Left lung (tissue), 10 donors: ENCODE results near the gene MYOT. TPM values are rescaled to one million over a fixed set of nuclear protein-coding genes. Genes with fewer than 3 reads are reported as not detected.

Source experiments
- ATAC-seq: fragments of 200-7000 bp; cut with Tn5 transposase; one replicate; pipeline ENCODE4 v1.9.1; 2020; ENCODE audit warnings: moderate library complexity
- DNase-seq, 4 donors: peaks; one replicate each; pipeline ENCODE4 v3.0.0-alpha.2; 2013 to 2020
- H3K27ac ChIP-seq, 2 donors: fragments of 200-600 bp; sonication (generic) in 1 of 2; one replicate each; pipeline versions ENCODE4 v1.5.0 to v1.8.0; 2020 to 2021
- H3K27me3 ChIP-seq, 2 donors: fragments of 200-600 bp; sonication (generic) in 1 of 2; one replicate each; pipeline versions ENCODE4 v1.5.0 to v1.8.0; 2020 to 2021
- H3K36me3 ChIP-seq, 2 donors: fragments of 200-600 bp; sonication (generic) in 1 of 2; one replicate each; pipeline versions ENCODE4 v1.5.0 to v1.8.0; 2020 to 2021
- H3K4me1 ChIP-seq, 2 donors: fragments of 200-600 bp; one replicate each; pipeline ENCODE4 v1.8.0; 2021
- H3K4me3 ChIP-seq, 2 donors: fragments of 200-600 bp; sonication (generic) in 1 of 2; one replicate each; pipeline versions ENCODE4 v1.5.0 to v1.8.0; 2020 to 2021; ENCODE audit warnings: mild to moderate bottlenecking in 1 of 2
- H3K9me3 ChIP-seq, 2 donors: fragments of 200-600 bp; sonication (generic) in 1 of 2; one replicate each; pipeline versions ENCODE4 v1.5.0 to v1.8.0; 2020 to 2021
- CTCF ChIP-seq, 2 donors: fragments of 200-600 bp; sonication (generic) in 1 of 2; IDR thresholded peaks; one replicate each; pipeline versions ENCODE4 v1.5.0 to v1.8.0; 2021; ENCODE audit warnings: antibody characterized with exemption in 2 of 2
- intact Hi-C, 2 donors: fragments of 100-400 bp; cut with DNase I; formaldehyde crosslinking; loops; one replicate each; pipeline versions ENCODE4 v1.11.2 to v1.14.2; 2022
- polyA plus RNA-seq, 6 donors: library from polyadenylated mRNA; unstranded; fragments of 120-200 nt; gene quantifications; one replicate each; pipeline ENCODE4 v1.2.1, GENCODE V29; 2013; ENCODE audit not compliant: insufficient read length in 6 of 6
- total RNA-seq, 2 donors: library from RNA; stranded (reverse); fragmentation: NEBNext Ultra II Directional; extraction: Animal tissue kit (Norgen Biotek cat#: 25700); gene quantifications; one replicate each; pipeline ENCODE4 v1.2.1, GENCODE V29; 2021
- donor health status: DM: no; HTN: yes; CAD: no.
- donor health status: DM: no; HTN: no; CAD: no.

Gene MYOT
- total and polyA plus RNA-seq, 8 donors = 0.52 to 2.0 (median 1.2) TPM; not detected in 1

DNA sequence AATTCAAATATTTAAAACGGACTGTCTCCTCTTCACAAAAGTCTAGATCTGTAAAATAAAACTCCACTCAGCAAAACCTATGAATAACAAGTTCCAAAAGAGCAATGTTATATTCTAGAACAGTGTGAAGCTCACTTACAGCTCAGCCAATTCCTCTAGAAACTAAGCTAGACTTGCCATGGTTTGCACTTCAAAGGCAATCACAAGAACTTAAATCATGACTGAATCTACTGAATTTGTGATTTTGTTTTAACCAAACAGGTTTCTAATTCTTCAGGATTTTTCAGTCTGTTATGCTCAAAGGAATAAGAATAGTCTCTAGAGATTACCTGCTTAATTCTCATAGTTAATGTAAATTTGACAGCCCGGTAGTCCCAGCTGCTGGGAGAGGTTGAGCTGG is 20.2 kb downstream of the MYOT start:
- Histone ChIP-seq H3K4me1 (peaks cover 4 to 12% of the 10 kb centered on the region in 2 donors), H3K9me3 (no peaks in the 10 kb centered on the region), H3K27ac (no peak overlapping the region), H3K36me3 (no peaks in the 10 kb centered on the region), H3K27me3 (peaks cover 0 to 8% of the 10 kb centered on the region in 2 donors), H3K4me3 (no peak overlapping the region)
- TF ChIP-seq CTCF (IDR thresholded peaks at IDR 0.05) = no peak
- intact Hi-C loops = no loop called here
- DNase-seq (no peak), ATAC-seq (no peak)

- no peaks in the 10 kb centered on the region for H3K9me3 ChIP-seq
- peaks cover 0 to 8% of the 10 kb centered on the region in 2 donors for H3K27me3 ChIP-seq
- no peak for TF ChIP-seq CTCF (IDR thresholded peaks at IDR 0.05)
- DNase-seq (peak in 1 of 4 donors; percentile 1), ATAC-seq (no peak)
- peak overlapping the region; percentile 40 to 42 for H3K4me3 ChIP-seq
- H3K27ac ChIP-seq = peak overlapping the region; percentile 64 to 75
- intact Hi-C loops = no loop called here
- no peaks in the 10 kb centered on the region for H3K36me3 ChIP-seq
- H3K4me1 ChIP-seq = peaks cover 4 to 12% of the 10 kb centered on the region in 2 donors
Observed at GRCh38 chr5:137888466-137888862, 20.8 kb downstream of the MYOT start.

- Histone ChIP-seq H3K9me3 (no peaks in the 10 kb centered on the region), H3K4me1 (peaks cover 4 to 12% of the 10 kb centered on the region in 2 donors)
- intact Hi-C loops = no loop called here
Observed at GRCh38 chr5:137888863-137889759, 21.5 kb downstream of the MYOT start, which contains the start of gene PKD2L2. Gene PKD2L2 (plus strand): TSS chr5:137889457. CDS start chr5:137889492, 35 bp downstream.

GRCh38 chr5:137890845-137891244 is 23.2 kb downstream of the MYOT start:
- Histone ChIP-seq H3K27ac (no peak overlapping the region), H3K4me1 (peaks cover 4 to 12% of the 10 kb centered on the region in 2 donors), H3K27me3 (peaks cover 0 to 8% of the 10 kb centered on the region in 2 donors), H3K4me3 (no peak overlapping the region), H3K9me3 (no peaks in the 10 kb centered on the region), H3K36me3 (no peaks in the 10 kb centered on the region)
- peak; percentile 12 for ATAC-seq
- DNase-seq = no peak
- TF ChIP-seq CTCF (IDR thresholded peaks at IDR 0.05) = no peak
- intact Hi-C loops = no loop called here

More at GRCh38 chr5:137888863-137889759, 21.5 kb downstream of the MYOT start, which contains the start of gene PKD2L2:
- H3K36me3 ChIP-seq = no peaks in the 10 kb centered on the region
- H3K27ac ChIP-seq = peak within 1 kb of the TSS; percentile 64 to 75
- peak; percentile 77 to 94 (median 90) for DNase-seq
- peak within 1 kb of the TSS; percentile 40 to 42 for H3K4me3 ChIP-seq
- ATAC-seq = peak; percentile 99
- H3K27me3 ChIP-seq = peaks cover 0 to 8% of the 10 kb centered on the region in 2 donors
- TF ChIP-seq CTCF (IDR thresholded peaks at IDR 0.05) = no peak

DNA sequence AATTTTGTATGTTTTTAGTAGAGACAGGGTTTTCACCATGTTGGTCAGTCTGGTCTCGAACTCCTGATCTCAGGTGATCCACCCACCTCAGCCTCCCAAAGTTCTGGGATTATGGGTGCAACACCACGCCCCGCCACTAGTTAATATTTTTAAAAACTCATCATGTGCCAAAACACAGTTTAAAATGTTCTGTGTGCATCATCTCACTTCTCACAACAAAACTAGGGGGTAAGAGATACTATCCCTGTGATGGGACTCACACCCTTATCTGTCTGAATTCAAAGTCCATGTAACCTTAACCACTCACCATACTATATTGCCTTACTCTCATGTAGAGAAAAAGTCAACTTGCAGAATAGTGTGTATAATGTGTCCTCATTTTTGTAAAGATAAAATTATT is 24.2 kb downstream of the MYOT start:
- Histone ChIP-seq H3K4me3 (no peak overlapping the region), H3K9me3 (no peaks in the 10 kb centered on the region), H3K27ac (no peak overlapping the region), H3K36me3 (no peaks in the 10 kb centered on the region), H3K27me3 (peaks cover 0 to 8% of the 10 kb centered on the region in 2 donors), H3K4me1 (peaks cover 4 to 12% of the 10 kb centered on the region in 2 donors)
- TF ChIP-seq CTCF (IDR thresholded peaks at IDR 0.05) = no peak
- ATAC-seq (no peak), DNase-seq (no peak)
- intact Hi-C loops = no loop called here
